ENCODE measurements around the gene NELFCD. TPM values are rescaled to one million over a fixed set of nuclear protein-coding genes. Genes with fewer than 3 reads are reported as not detected.

Gene NELFCD
- total and polyA plus RNA-seq, 7 donors = 24.1 to 43.6 (median 35.4) TPM

- DNase-seq (no peak), ATAC-seq (no peak)
- intact Hi-C loops (cut with DNase I) = no loop called here
- H3K9me3 ChIP-seq = peaks cover 15% of the 10 kb centered on the region
- H3K4me3 ChIP-seq = no peak overlapping the region
- no peak overlapping the region for H3K27ac ChIP-seq
- H3K36me3 ChIP-seq (ENCODE audit: insufficient read depth in 1 of 2, low read depth in 1 of 2) = no peaks in the 10 kb centered on the region
- no peaks in the 10 kb centered on the region for H3K4me1 ChIP-seq
- TF ChIP-seq CTCF (IDR thresholded peaks at IDR 0.05) = no peak
- WGBS, 3 donors = 81 to 82% (median 81%) methylated on average over 6 of the region's 6 CpGs
- no peaks in the 10 kb centered on the region for H3K27me3 ChIP-seq (ENCODE audit: insufficient read depth in 3 of 3, low read length in 2 of 3)
Observed at GRCh38 chr20:58971429-58971828, 9.6 kb upstream of the NELFCD start.

GRCh38 chr20:58973179-58973578 lies 7.9 kb upstream of the NELFCD start:
- WGBS, 3 donors = 73 to 77% (median 73%) methylated on average over 4 of the region's 4 CpGs
- no peaks in the 10 kb centered on the region for H3K27me3 ChIP-seq (ENCODE audit: insufficient read depth in 3 of 3, low read length in 2 of 3)
- no peak for ATAC-seq
- H3K4me1 ChIP-seq = no peaks in the 10 kb centered on the region
- H3K4me3 ChIP-seq = no peak overlapping the region
- no peaks in the 10 kb centered on the region for H3K36me3 ChIP-seq (ENCODE audit: insufficient read depth in 1 of 2, low read depth in 1 of 2)
- DNase-seq = no peak
- intact Hi-C loops (cut with DNase I) = no loop called here
- peaks cover 15% of the 10 kb centered on the region for H3K9me3 ChIP-seq
- no peak for TF ChIP-seq CTCF (IDR thresholded peaks at IDR 0.05)
- H3K27ac ChIP-seq = no peak overlapping the region

- H3K4me3 ChIP-seq = no peak overlapping the region
- ATAC-seq (no peak), DNase-seq (no peak)
- no peaks in the 10 kb centered on the region for H3K4me1 ChIP-seq
- TF ChIP-seq CTCF (IDR thresholded peaks at IDR 0.05) = no peak
- no peaks in the 10 kb centered on the region for H3K27me3 ChIP-seq (ENCODE audit: insufficient read depth in 3 of 3, low read length in 2 of 3)
- no peaks in the 10 kb centered on the region for H3K36me3 ChIP-seq (ENCODE audit: insufficient read depth in 1 of 2, low read depth in 1 of 2)
- H3K9me3 ChIP-seq = peaks cover 14% of the 10 kb centered on the region
- intact Hi-C loops (cut with DNase I) = no loop called here
- 88 to 89% (median 88%) methylated on average over 3 of the region's 3 CpGs for WGBS, 3 donors
- H3K27ac ChIP-seq = no peak overlapping the region
Observed at GRCh38 chr20:58973866-58974265, 7.2 kb upstream of the NELFCD start.

GRCh38 chr20:58975353-58975752 lies 5.7 kb upstream of the NELFCD start:
- WGBS, 3 donors = 95 to 100% (median 99%) methylated on average over 1 of the region's 1 CpG
- H3K4me3 ChIP-seq = no peak overlapping the region
- ATAC-seq (no peak), DNase-seq (no peak)
- no peaks in the 10 kb centered on the region for H3K27me3 ChIP-seq (ENCODE audit: insufficient read depth in 3 of 3, low read length in 2 of 3)
- H3K36me3 ChIP-seq (ENCODE audit: insufficient read depth in 1 of 2, low read depth in 1 of 2) = no peaks in the 10 kb centered on the region
- H3K4me1 ChIP-seq = no peaks in the 10 kb centered on the region
- no peak overlapping the region for H3K27ac ChIP-seq
- peaks cover 4% of the 10 kb centered on the region for H3K9me3 ChIP-seq
- intact Hi-C loops (cut with DNase I) = no loop called here
- TF ChIP-seq CTCF (IDR thresholded peaks at IDR 0.05) = no peak

GRCh38 chr20:58976061-58976730 lies 4.9 kb upstream of the NELFCD start:
- no peaks in the 10 kb centered on the region for H3K4me1 ChIP-seq
- H3K9me3 ChIP-seq = peaks cover 4% of the 10 kb centered on the region
- H3K27me3 ChIP-seq (ENCODE audit: insufficient read depth in 3 of 3, low read length in 2 of 3) = no peaks in the 10 kb centered on the region
- H3K36me3 ChIP-seq (ENCODE audit: insufficient read depth in 1 of 2, low read depth in 1 of 2) = no peaks in the 10 kb centered on the region
- no peak overlapping the region for H3K4me3 ChIP-seq
- WGBS, 3 donors = 86 to 90% (median 87%) methylated on average over 3 of the region's 3 CpGs
- no peak overlapping the region for H3K27ac ChIP-seq
- TF ChIP-seq CTCF (IDR thresholded peaks at IDR 0.05) = no peak
- ATAC-seq = no peak
- intact Hi-C loops (cut with DNase I) = no loop called here
- no peak for DNase-seq
